GM12878 (cell line): ENCODE data around the gene C16orf90. TPM values are rescaled to one million over a fixed set of nuclear protein-coding genes. Genes with fewer than 3 reads are reported as not detected.

Experiments used
- ATAC-seq: fragments of 200-7000 bp; cut with Tn5 transposase; 3 replicates; pipeline ENCODE4 v1.9.1; 2020; ENCODE audit warnings: mild to moderate bottlenecking, moderate library complexity
- BruUV-seq: library from RNA; stranded (reverse); fragments of 400-500 nt; replicated peaks from 2 replicates; lab custom pipeline; 2021; lab: Mats Ljungman, UMichigan
- CTCF ChIA-PET: fragments of 300-600 bp; sonication (Branson Sonifier 250); formaldehyde crosslinking; extraction: SDS; loops from one replicate; lab custom pipeline; 2021; ENCODE audit warnings: inconsistent platforms; lab: Yijun Ruan, JAX
- POLR2A ChIA-PET: fragments of 350-600 bp; formaldehyde crosslinking; extraction: SDS; loops from one replicate; lab custom pipeline; 2021; ENCODE audit warnings: inconsistent platforms; lab: Charles Lee
- RAD21 ChIA-PET: fragments of 300-600 bp; sonication (Branson Sonifier 250); formaldehyde crosslinking; loops from one replicate; lab custom pipeline; 2023; ENCODE audit warnings: antibody characterized with exemption; ENCODE audit not compliant: unreplicated experiment; lab: Charles Lee
- SMC1A ChIA-PET: fragments of 300-600 bp; sonication (Branson Sonifier 250); formaldehyde crosslinking; loops from one replicate; lab custom pipeline; 2023; ENCODE audit not compliant: unreplicated experiment, uncharacterized antibody; lab: Charles Lee
- DNase-seq: peaks from one replicate; pipeline ENCODE4 v3.0.0-alpha.2; 2011; ENCODE audit warnings: low read depth, low spot score
- FAIRE-seq: peaks from 3 replicates; lab custom pipeline; 2011; peaks lifted over from hg19 to GRCh38; lab: Jason Lieb, UNC
- H2AFZ ChIP-seq: 2 replicates; pipeline ENCODE4 v1.6.0; 2011; ENCODE audit warnings: low read depth, low read length, control low read depth; ENCODE audit not compliant: control insufficient read depth
- H3K27ac ChIP-seq: 2 replicates; pipeline ENCODE4 v1.5.1; 2011; ENCODE audit warnings: control low read depth; ENCODE audit not compliant: control insufficient read depth, insufficient read depth
- H3K27me3 ChIP-seq, 2 experiments: replicated peaks in 1 of 2; 2 replicates each; pipeline versions ENCODE4 v1.6.0 to v1.6.1; 2011; ENCODE audit warnings: low read length in 1 of 2; ENCODE audit not compliant: control insufficient read depth in 2 of 2, insufficient read depth in 2 of 2
- H3K36me3 ChIP-seq, 2 experiments: 2 replicates each; pipeline ENCODE4 v1.5.1; 2011; ENCODE audit warnings: low read length in 1 of 2; ENCODE audit not compliant: control insufficient read depth in 2 of 2, insufficient read depth in 2 of 2
- H3K4me1 ChIP-seq: 2 replicates; pipeline ENCODE4 v1.6.1; 2011; ENCODE audit warnings: mild to moderate bottlenecking, low read length, moderate library complexity, mixed read lengths; ENCODE audit not compliant: control insufficient read depth, insufficient read depth
- H3K4me2 ChIP-seq: 2 replicates; pipeline ENCODE4 v1.6.0; 2011; ENCODE audit warnings: control low read depth; ENCODE audit not compliant: control insufficient read depth, insufficient read depth
- H3K4me3 ChIP-seq: fragments of 200-600 bp; sonication (generic); 2 replicates; pipeline ENCODE4 v1.5.1; 2016
- H3K79me2 ChIP-seq: 2 replicates; pipeline ENCODE4 v1.6.0; 2011; ENCODE audit warnings: low read length; ENCODE audit not compliant: control insufficient read depth, insufficient read depth
- H3K9ac ChIP-seq: 2 replicates; pipeline ENCODE4 v1.8.0; 2011; ENCODE audit warnings: low read length, control low read depth, mixed read lengths; ENCODE audit not compliant: control insufficient read depth, insufficient read depth
- H3K9me3 ChIP-seq: replicated peaks from 3 replicates; pipeline ENCODE4 v1.5.1; 2011; ENCODE audit warnings: mild to moderate bottlenecking, low read length; ENCODE audit not compliant: control insufficient read depth, insufficient read depth
- H4K20me1 ChIP-seq: 2 replicates; pipeline ENCODE4 v1.6.0; 2011; ENCODE audit not compliant: control insufficient read depth, insufficient read depth
- ATF2 ChIP-seq: IDR thresholded peaks from 2 replicates; pipeline ENCODE4 v1.6.1; 2012; ENCODE audit warnings: low read length, inconsistent platforms
- ATF3 ChIP-seq: IDR thresholded peaks from 2 replicates; pipeline ENCODE4 v1.6.1; 2011; ENCODE audit warnings: low read depth, mild to moderate bottlenecking, low read length, moderate library complexity, borderline replicate concordance; ENCODE audit errors: extremely low read depth
- CREB1 ChIP-seq: IDR thresholded peaks from 2 replicates; pipeline ENCODE4 v1.6.1; 2012; ENCODE audit warnings: low read depth, mild to moderate bottlenecking, inconsistent platforms
- CTCF ChIP-seq, 3 experiments: IDR thresholded peaks in 2 of 3; conservative IDR thresholded peaks in 1 of 3; 2 replicates each; pipeline ENCODE4 v1.5.1; 2011; ENCODE audit warnings: low read depth in 3 of 3, low read length in 3 of 3, mild to moderate bottlenecking in 3 of 3, control low read depth in 2 of 3, moderate library complexity in 2 of 3, inconsistent platforms in 1 of 3, mixed read lengths in 1 of 3; ENCODE audit not compliant: control insufficient read depth in 2 of 3, insufficient read depth in 1 of 3; ENCODE audit errors: extremely low read depth in 1 of 3
- ESRRA ChIP-seq: IDR thresholded peaks from 2 replicates; pipeline ENCODE4 v1.6.1; 2012; ENCODE audit warnings: mild to moderate bottlenecking, low read length, improper control_type of control experiment
- ETV6 ChIP-seq, 2 experiments: fragments of 450-650 bp in 1 of 2; IDR thresholded peaks in 1 of 2; conservative IDR thresholded peaks in 1 of 2; 2 replicates each; pipeline ENCODE4 v1.6.1; 2014; ENCODE audit warnings: antibody characterized with exemption in 1 of 2, borderline replicate concordance in 1 of 2, low read depth in 1 of 2, mild to moderate bottlenecking in 1 of 2, moderate library complexity in 1 of 2
- EZH2 ChIP-seq: IDR thresholded peaks from 2 replicates; pipeline ENCODE4 v1.6.1; 2012; ENCODE audit warnings: low read depth, mild to moderate bottlenecking, control low read depth, inconsistent platforms, low read length, borderline replicate concordance; ENCODE audit not compliant: control insufficient read depth
- FOS ChIP-seq: IDR thresholded peaks from 3 replicates; pipeline ENCODE4 v1.6.1; 2011; ENCODE audit warnings: borderline replicate concordance; ENCODE audit not compliant: insufficient read length; ENCODE audit errors: extremely low read depth
- FOXK2 ChIP-seq: fragments of 450-650 bp; IDR thresholded peaks from 2 replicates; pipeline ENCODE4 v1.6.1; 2017; ENCODE audit warnings: mild to moderate bottlenecking, moderate library complexity
- HCFC1 ChIP-seq: fragments of 150-350 bp; IDR thresholded peaks from 2 replicates; pipeline ENCODE4 v1.6.1; 2014; ENCODE audit warnings: low read length
- MYC ChIP-seq: IDR thresholded peaks from 2 replicates; pipeline ENCODE4 v1.6.1; 2011; ENCODE audit warnings: mild to moderate bottlenecking, low read length, moderate library complexity, inconsistent platforms; ENCODE audit not compliant: insufficient read depth, insufficient replicate concordance, insufficient read length, severe bottlenecking
- NBN ChIP-seq: fragments of 450-650 bp; IDR thresholded peaks from 2 replicates; pipeline ENCODE4 v1.6.1; 2016
- NKRF ChIP-seq: fragments of 450-650 bp; conservative IDR thresholded peaks from 2 replicates; pipeline ENCODE4 v1.6.1; 2017; ENCODE audit warnings: mild to moderate bottlenecking, moderate library complexity
- SMAD5 ChIP-seq: IDR thresholded peaks from 2 replicates; pipeline ENCODE4 v1.6.1; 2016; ENCODE audit warnings: antibody characterized with exemption, low read depth
- ZBED1 ChIP-seq: IDR thresholded peaks from 2 replicates; pipeline ENCODE4 v1.6.1; 2016; ENCODE audit warnings: borderline replicate concordance
- WGBS: methylation state at CpG from one replicate; pipeline ENCODE4 v1.1.6; 2016; ENCODE audit warnings: low lambda C conversion rate; ENCODE audit not compliant: insufficient replicate concordance, insufficient coverage; ENCODE audit errors: missing lambda C conversion rate; 5-methylcytosine and 5-hydroxymethylcytosine counted together
- in situ Hi-C: fragments of 300-500 bp; cut with MboI; formaldehyde crosslinking; loops from 9 replicates; pipeline ENCODE4 v1.14.3; 2018; ENCODE audit warnings: mixed read lengths
- intact Hi-C: fragments of 100-400 bp; cut with micrococcal nuclease; formaldehyde crosslinking; loops from one replicate; pipeline ENCODE4 v1.14.2; 2022; ENCODE audit not compliant: unreplicated experiment
- polyA plus RNA-seq, 11 experiments: library from polyadenylated mRNA; depleted of rRNA in 4 of 11; unstranded in 6 of 11; stranded (reverse) in 5 of 11; fragments of >200 nt; fragmentation: Nextera tagmentation in 4 of 11; fragmentation: Illumina TruSeq in 1 of 11; extraction: Ambion mirVana in 4 of 11; extraction: Trizol in 1 of 11; gene quantifications; 1 replicate in 1 of 11; 2 replicates in 10 of 11; pipeline versions ENCODE4 v1.2.1 to v1.2.3, GENCODE V29; 2011 to 2016; ENCODE audit warnings: inconsistent platforms in 2 of 11, missing spikeins in 2 of 11, low read depth in 1 of 11
- total RNA-seq, 4 experiments: library from RNA; depleted of rRNA in 3 of 4; stranded (reverse); fragments of >200 nt in 3 of 4; fragmentation: Illumina TruSeq in 1 of 4; extraction: Trizol in 1 of 4; gene quantifications; 2 replicates each; pipeline versions ENCODE4 v1.2.1 to v1.2.3, GENCODE V29; 2013 to 2021

Gene C16orf90
- total and polyA plus RNA-seq, 10 of the 15 experiments (the other 5 are each of a cell fraction or from before 2014, with no cell fraction given) = not detected

- no peak overlapping the region for H3K9ac ChIP-seq
- ChIA-PET RAD21 (no interaction called here), CTCF (interaction anchor here (0.6 kb wide), 1 partner anchor 101 kb away, joined by 3 read pairs; no protein-coding TSS in a partner anchor), SMC1A (no interaction called here), POLR2A (no interaction called here)
- 84% methylated on average over 4 of the region's 4 CpGs for WGBS
- FAIRE-seq (no peak), DNase-seq (no peak), ATAC-seq (no peak; the same call in 2 of the 3 replicates)
- no peak overlapping the region for H3K4me3 ChIP-seq
- H3K4me2 ChIP-seq = no peak overlapping the region
- H4K20me1 ChIP-seq = 0 out of 2 replicates have a peak, but pooled peaks cover 2% of the 10 kb centered on the region
- peaks cover 51% of the 10 kb centered on the region for H3K79me2 ChIP-seq
- peaks cover 8% of the 10 kb centered on the region; the same call in 2 of the 3 replicates for H3K9me3 ChIP-seq
- intact Hi-C loops (no loop called here), in situ Hi-C loops (no loop called here)
- H2AFZ ChIP-seq = no peak overlapping the region
- no peaks in the 10 kb centered on the region for H3K4me1 ChIP-seq
- no peaks in the 10 kb centered on the region for H3K27me3 ChIP-seq
- H3K27ac ChIP-seq = no peak overlapping the region
- no TSS peak for BruUV-seq
- H3K36me3 ChIP-seq = peaks cover 5 to 12% of the 10 kb centered on the region in 2 experiments
- TF ChIP-seq NKRF = no peak
- no peak for TF ChIP-seq ATF3
- TF ChIP-seq FOXK2 = no peak
- no peak for TF ChIP-seq HCFC1
- no peak for TF ChIP-seq FOS
- no peak for TF ChIP-seq ETV6 (conservative IDR thresholded peaks at IDR 0.05 in 1 of 2, IDR thresholded peaks at IDR 0.05 in 1 of 2; ENCODE audit: borderline replicate concordance in 1 of 2, low read depth in 1 of 2)
- TF ChIP-seq CTCF (IDR thresholded peaks at IDR 0.05 in 2 of 3, conservative IDR thresholded peaks at IDR 0.05 in 1 of 3; ENCODE audit: control insufficient read depth in 2 of 3, extremely low read depth in 1 of 3, insufficient read depth in 1 of 3, low read depth in 3 of 3, low read length in 3 of 3) = no peak
- no peak for TF ChIP-seq ESRRA
- no peak for TF ChIP-seq ZBED1
- TF ChIP-seq SMAD5 = no peak
- TF ChIP-seq NBN = no peak
- TF ChIP-seq CREB1 = no peak
- no peak for TF ChIP-seq MYC
- no peak for TF ChIP-seq EZH2
- no peak for TF ChIP-seq ATF2
Observed at GRCh38 chr16:3467921-3468320, 27.4 kb downstream of the C16orf90 start.
